Activated T-helper 1 cell treated with anti-CD3 and anti-CD28 coated beads, Interleukin-12 subunit alpha, Interleukin-12 subunit beta, Interleukin-2, Interleukin-4 antibody, amounts not matched to agents 30 ng/mL and 10 ng/mL and 1 ng/mL, durations not matched to agents 14 hours and 24 hours and 36 hours (primary cell): ENCODE measurements around the gene PTGS1. TPM values are rescaled to one million over a fixed set of nuclear protein-coding genes. Genes with fewer than 3 reads are reported as not detected.
A peak's percentile ranks its signal among the peaks of the same experiment; 100 is the strongest.

Experiments
- DNase-seq: peaks from one replicate; pipeline ENCODE4 v3.0.0; 2021; ENCODE audit warnings: low spot score
- H3K27ac Mint-ChIP-seq: one replicate; pipeline ENCODE4 v1.8.0; 2021; ENCODE audit warnings: mild to moderate bottlenecking, mixed read lengths
- H3K27me3 Mint-ChIP-seq: one replicate; pipeline ENCODE4 v1.8.0; 2022; ENCODE audit warnings: mild to moderate bottlenecking, moderate library complexity, mixed read lengths; ENCODE audit not compliant: insufficient read depth
- H3K36me3 Mint-ChIP-seq: one replicate; pipeline ENCODE4 v1.8.0; 2021; ENCODE audit warnings: low read depth, mixed read lengths
- H3K4me1 Mint-ChIP-seq: one replicate; pipeline ENCODE4 v1.8.0; 2021; ENCODE audit warnings: low read depth, mixed read lengths
- H3K4me3 Mint-ChIP-seq: one replicate; pipeline ENCODE4 v1.8.0; 2021; ENCODE audit warnings: mild to moderate bottlenecking, moderate library complexity, mixed read lengths
- H3K9me3 Mint-ChIP-seq: one replicate; pipeline ENCODE4 v1.8.0; 2021; ENCODE audit warnings: mixed read lengths
- intact Hi-C: fragments of 100-400 bp; cut with micrococcal nuclease; formaldehyde crosslinking; loops from one replicate; pipeline ENCODE4 v1.15.1; 2024
- total RNA-seq: library from RNA; stranded (reverse); gene quantifications from 2 replicates; pipeline ENCODE4 v1.2.3, GENCODE V29; 2022

PTGS1 gene
- total RNA-seq, 1 donor from 2014 or later = 0.54 TPM

- H3K27ac Mint-ChIP-seq = no peak overlapping the region
- peaks cover 10% of the 10 kb centered on the region for H3K27me3 Mint-ChIP-seq
- intact Hi-C loops = no loop called here
- H3K4me1 Mint-ChIP-seq = peaks cover 9% of the 10 kb centered on the region
- DNase-seq = no peak
- H3K9me3 Mint-ChIP-seq = peaks cover 4% of the 10 kb centered on the region
- no peaks in the 10 kb centered on the region for H3K36me3 Mint-ChIP-seq
- H3K4me3 Mint-ChIP-seq = peak overlapping the region; percentile 64
Observed at GRCh38 chr9:122370303-122370702, 521 bp upstream of the PTGS1 start.

- no peak overlapping the region for H3K4me3 Mint-ChIP-seq
Observed at GRCh38 chr9:122371846-122372245, 1.0 kb downstream of the PTGS1 start.

GRCh38 chr9:122372856-122373845 lies 2.3 kb downstream of the PTGS1 start:
- intact Hi-C loops = no loop called here
- Mint-ChIP-seq H3K4me3 (no peak overlapping the region), H3K27ac (peak overlapping the region; percentile 31), H3K9me3 (peaks cover 4% of the 10 kb centered on the region), H3K36me3 (no peaks in the 10 kb centered on the region), H3K4me1 (peaks cover 12% of the 10 kb centered on the region), H3K27me3 (peaks cover 14% of the 10 kb centered on the region)
- no peak for DNase-seq

More at GRCh38 chr9:122371846-122372245, 1.0 kb downstream of the PTGS1 start:
- no peak for DNase-seq
- Mint-ChIP-seq H3K9me3 (peaks cover 4% of the 10 kb centered on the region), H3K36me3 (no peaks in the 10 kb centered on the region), H3K27ac (no peak overlapping the region), H3K4me1 (peaks cover 9% of the 10 kb centered on the region), H3K27me3 (peaks cover 14% of the 10 kb centered on the region)
- intact Hi-C loops = no loop called here

GRCh38 chr9:122374885-122375420 lies 4.1 kb downstream of the PTGS1 start:
- DNase-seq = no peak
- Mint-ChIP-seq H3K36me3 (no peaks in the 10 kb centered on the region), H3K4me1 (peaks cover 13% of the 10 kb centered on the region), H3K9me3 (peaks cover 4% of the 10 kb centered on the region), H3K27ac (no peak overlapping the region), H3K4me3 (no peak overlapping the region), H3K27me3 (peaks cover 14% of the 10 kb centered on the region)
- intact Hi-C loops = no loop called here

GRCh38 chr9:122376796-122377195 lies 6.0 kb downstream of the PTGS1 start:
- H3K27me3 Mint-ChIP-seq = peaks cover 10% of the 10 kb centered on the region
- no peak overlapping the region for H3K4me3 Mint-ChIP-seq
- intact Hi-C loops = no loop called here
- H3K36me3 Mint-ChIP-seq = no peaks in the 10 kb centered on the region
- peaks cover 7% of the 10 kb centered on the region for H3K9me3 Mint-ChIP-seq
- peaks cover 4% of the 10 kb centered on the region for H3K4me1 Mint-ChIP-seq
- DNase-seq = no peak
- H3K27ac Mint-ChIP-seq = no peak overlapping the region

GRCh38 chr9:122377241-122378164 lies 6.7 kb downstream of the PTGS1 start:
- Mint-ChIP-seq H3K36me3 (no peaks in the 10 kb centered on the region), H3K4me3 (no peak overlapping the region), H3K27ac (no peak overlapping the region), H3K4me1 (peaks cover 4% of the 10 kb centered on the region), H3K9me3 (peaks cover 7% of the 10 kb centered on the region), H3K27me3 (peaks cover 4% of the 10 kb centered on the region)
- intact Hi-C loops = no loop called here
- no peak for DNase-seq

- H3K9me3 Mint-ChIP-seq = peaks cover 7% of the 10 kb centered on the region
- intact Hi-C loops = no loop called here
- no peak for DNase-seq
- peaks cover 4% of the 10 kb centered on the region for H3K27me3 Mint-ChIP-seq
- no peaks in the 10 kb centered on the region for H3K36me3 Mint-ChIP-seq
- H3K4me3 Mint-ChIP-seq = no peak overlapping the region
- peaks cover 10% of the 10 kb centered on the region for H3K4me1 Mint-ChIP-seq
- H3K27ac Mint-ChIP-seq = no peak overlapping the region
Observed at GRCh38 chr9:122378236-122378635, 7.4 kb downstream of the PTGS1 start.

- intact Hi-C loops = loop anchor here (1.0 kb wide), 1 partner anchor 74 kb away; no protein-coding TSS in a partner anchor
- peaks cover 10% of the 10 kb centered on the region for H3K4me1 Mint-ChIP-seq
- no peaks in the 10 kb centered on the region for H3K36me3 Mint-ChIP-seq
Observed at GRCh38 chr9:122379340-122379739, 8.5 kb downstream of the PTGS1 start.

GRCh38 chr9:122380293-122380692 lies 9.5 kb downstream of the PTGS1 start:
- H3K27ac Mint-ChIP-seq = no peak overlapping the region
- H3K27me3 Mint-ChIP-seq = peaks cover 4% of the 10 kb centered on the region
- H3K36me3 Mint-ChIP-seq = no peaks in the 10 kb centered on the region
- H3K9me3 Mint-ChIP-seq = peaks cover 7% of the 10 kb centered on the region
- no peak overlapping the region for H3K4me3 Mint-ChIP-seq
- DNase-seq = no peak
- peaks cover 10% of the 10 kb centered on the region for H3K4me1 Mint-ChIP-seq
- intact Hi-C loops = no loop called here

More at GRCh38 chr9:122379340-122379739, 8.5 kb downstream of the PTGS1 start:
- no peak overlapping the region for H3K27ac Mint-ChIP-seq
- peaks cover 4% of the 10 kb centered on the region for H3K27me3 Mint-ChIP-seq
- H3K9me3 Mint-ChIP-seq = peaks cover 7% of the 10 kb centered on the region
- H3K4me3 Mint-ChIP-seq = no peak overlapping the region
- no peak for DNase-seq

- Mint-ChIP-seq H3K27me3 (no peaks in the 10 kb centered on the region), H3K4me1 (peaks cover 10% of the 10 kb centered on the region), H3K9me3 (peaks cover 7% of the 10 kb centered on the region), H3K4me3 (no peak overlapping the region), H3K27ac (no peak overlapping the region), H3K36me3 (no peaks in the 10 kb centered on the region)
- DNase-seq = no peak
- intact Hi-C loops = no loop called here
Observed at GRCh38 chr9:122381206-122381950, 10.6 kb downstream of the PTGS1 start.

- H3K36me3 Mint-ChIP-seq = no peaks in the 10 kb centered on the region
- intact Hi-C loops = no loop called here
- peaks cover 7% of the 10 kb centered on the region for H3K4me1 Mint-ChIP-seq
- no peaks in the 10 kb centered on the region for H3K27me3 Mint-ChIP-seq
- no peak overlapping the region for H3K27ac Mint-ChIP-seq
- H3K4me3 Mint-ChIP-seq = no peak overlapping the region
- DNase-seq = no peak
- peaks cover 7% of the 10 kb centered on the region for H3K9me3 Mint-ChIP-seq
Observed at GRCh38 chr9:122382901-122383850, 12.4 kb downstream of the PTGS1 start.
